Activated CD8-positive, alpha-beta memory T cell treated with anti-CD3 and anti-CD28 coated beads for 1 hour (primary cell): Measurements from ENCODE around the gene TFF3.

Experiments used
- DNase-seq, 2 donors: peaks; one replicate each; pipeline ENCODE4 v3.0.0-alpha.2; 2020; ENCODE audit warnings: low read depth in 1 of 2; ENCODE audit errors: extremely low read depth in 1 of 2

The TFF3 gene, protein sequence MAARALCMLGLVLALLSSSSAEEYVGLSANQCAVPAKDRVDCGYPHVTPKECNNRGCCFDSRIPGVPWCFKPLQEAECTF

DNA sequence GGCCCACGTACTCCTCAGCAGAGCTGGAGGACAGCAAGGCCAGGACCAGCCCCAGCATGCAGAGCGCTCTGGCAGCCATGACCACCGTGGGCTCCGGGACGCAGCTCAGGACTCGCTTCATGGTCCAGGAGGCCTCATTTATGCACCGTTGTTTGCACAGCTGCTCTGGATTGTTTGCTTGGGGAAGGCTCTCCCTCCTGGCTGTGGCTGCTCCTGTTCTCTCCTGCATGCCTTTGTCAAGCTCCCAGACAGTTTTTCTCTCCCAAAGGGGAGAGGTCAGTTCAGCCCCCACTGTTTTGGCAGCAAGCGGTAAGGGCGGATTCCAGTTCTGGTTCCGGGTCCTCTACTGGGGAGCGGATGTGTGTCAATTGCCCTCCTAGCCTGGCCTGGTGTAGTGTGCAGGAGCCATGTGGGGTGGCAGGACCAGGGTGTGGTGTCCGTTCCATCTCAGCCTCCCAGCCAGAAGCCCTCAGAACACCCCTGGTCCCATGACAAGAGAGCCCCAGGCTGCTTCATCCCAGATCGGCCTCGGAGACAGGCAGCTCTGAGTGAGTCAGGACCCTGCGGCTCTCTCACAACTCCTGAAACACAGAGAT is at the start of gene TFF3:
TSS of gene TFF3 (minus strand) at position 114 of the 596 bp plus-strand sequence. CDS start at position 79, 35 bp downstream.
- DNase-seq: no peak

DNA sequence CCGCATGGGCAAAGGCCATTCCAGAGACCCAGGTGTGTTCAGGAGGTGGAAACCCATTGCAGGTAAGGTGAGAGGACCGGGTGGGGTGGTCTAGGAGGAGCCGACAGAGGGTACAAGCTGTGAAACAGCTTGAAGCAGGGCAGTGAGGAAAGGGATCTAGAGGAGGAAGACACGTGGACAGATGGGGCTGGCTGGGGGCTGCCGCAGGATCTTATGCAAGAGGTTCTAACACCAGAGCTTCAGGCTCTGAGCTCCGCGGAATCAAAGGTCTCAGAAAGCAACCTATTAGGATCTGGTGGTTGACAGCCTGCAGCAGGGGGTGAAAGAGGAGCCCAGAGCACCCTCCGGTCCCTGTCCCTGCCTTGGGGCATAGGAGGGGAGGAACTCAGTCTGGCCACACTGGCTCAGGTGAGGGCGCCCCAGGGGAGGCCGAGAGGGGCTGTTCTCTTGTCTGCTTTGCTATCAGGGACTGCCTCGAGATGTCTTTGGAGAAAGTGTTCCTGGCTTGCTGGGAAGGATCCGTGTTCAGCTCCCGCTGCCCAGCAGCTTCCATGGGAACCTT is 49.2 kb upstream of the TFF3 start:
- DNase-seq: no peak

DNA sequence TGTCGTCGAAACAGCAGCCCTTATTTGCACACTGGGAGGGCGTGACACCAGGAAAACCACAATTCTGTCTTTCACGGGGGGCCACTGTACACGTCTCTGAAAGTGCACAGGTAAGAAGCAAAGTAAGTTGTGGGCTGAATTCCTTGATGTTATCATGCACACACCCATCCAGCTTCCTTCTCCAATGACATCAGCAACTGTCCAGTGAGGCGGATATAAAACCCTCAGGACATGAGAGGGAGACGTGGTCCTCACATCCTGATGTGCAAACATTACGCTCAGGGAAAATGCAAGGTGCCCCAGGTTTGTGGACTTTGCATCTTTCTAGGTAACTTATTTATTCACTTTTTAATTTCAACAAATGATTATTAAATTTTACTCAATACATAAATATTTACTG is 48.1 kb upstream of the TFF3 start:
- DNase-seq: no peak

DNA sequence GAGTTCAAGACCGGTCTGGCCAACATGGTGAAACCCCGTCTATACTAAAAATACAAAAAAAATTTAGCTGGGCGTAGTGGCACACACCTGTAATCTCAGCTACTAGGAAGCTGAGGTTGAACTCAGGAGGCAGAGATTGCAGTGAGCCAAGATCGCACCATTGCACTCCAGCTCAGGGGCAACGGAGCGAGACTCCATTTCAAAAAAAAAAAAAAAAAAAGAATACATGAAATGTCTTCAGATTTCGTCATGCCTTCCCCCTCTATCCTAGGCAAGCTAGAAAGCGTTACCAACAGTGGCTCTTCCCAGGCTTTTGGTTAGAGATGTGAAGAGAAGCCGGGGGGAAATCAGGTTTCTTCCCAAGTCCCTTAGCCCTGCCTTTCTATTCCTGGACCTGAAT is 47.5 kb upstream of the TFF3 start:
- no peak for DNase-seq

DNA sequence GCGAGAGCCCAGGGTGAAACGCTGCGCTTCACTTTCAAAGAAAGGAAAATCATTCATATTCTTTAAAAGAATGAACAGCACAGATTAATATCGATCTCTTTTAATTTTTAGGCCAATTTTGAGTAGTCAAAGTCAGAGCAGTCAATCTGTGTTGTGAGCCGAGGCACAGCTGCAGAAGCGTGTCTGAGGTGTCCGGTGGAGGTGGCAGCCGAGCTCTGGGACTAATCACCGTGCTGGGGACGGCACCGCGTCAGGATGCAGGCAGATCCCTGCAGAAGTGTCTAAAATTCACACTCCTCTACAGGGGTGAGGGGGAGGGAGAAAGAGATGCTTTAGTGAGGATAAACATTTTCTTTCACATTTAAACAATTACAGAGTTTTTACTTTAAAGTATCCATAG is 47.0 kb upstream of the TFF3 start:
- no peak for DNase-seq

DNA sequence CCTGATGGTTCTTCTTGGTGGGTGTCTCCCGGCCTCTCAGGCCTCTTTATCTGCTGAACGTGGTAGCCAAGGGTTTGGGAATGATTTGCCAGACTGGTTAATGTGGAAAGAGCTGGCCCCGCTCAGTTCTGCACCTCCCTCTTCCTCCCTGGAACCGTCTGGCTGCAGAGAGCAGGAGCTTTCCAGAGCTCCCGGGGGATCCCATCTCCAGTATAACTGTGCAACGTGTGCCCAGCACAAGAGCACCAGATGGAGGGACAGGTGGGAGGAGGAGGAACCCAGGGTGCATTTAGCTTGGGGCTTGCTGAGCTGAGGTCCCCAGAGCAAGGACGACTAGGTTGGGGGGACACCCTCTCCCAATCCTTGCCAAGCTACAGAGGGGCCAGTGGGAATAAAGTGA is 46.1 kb upstream of the TFF3 start:
- no peak for DNase-seq

DNA sequence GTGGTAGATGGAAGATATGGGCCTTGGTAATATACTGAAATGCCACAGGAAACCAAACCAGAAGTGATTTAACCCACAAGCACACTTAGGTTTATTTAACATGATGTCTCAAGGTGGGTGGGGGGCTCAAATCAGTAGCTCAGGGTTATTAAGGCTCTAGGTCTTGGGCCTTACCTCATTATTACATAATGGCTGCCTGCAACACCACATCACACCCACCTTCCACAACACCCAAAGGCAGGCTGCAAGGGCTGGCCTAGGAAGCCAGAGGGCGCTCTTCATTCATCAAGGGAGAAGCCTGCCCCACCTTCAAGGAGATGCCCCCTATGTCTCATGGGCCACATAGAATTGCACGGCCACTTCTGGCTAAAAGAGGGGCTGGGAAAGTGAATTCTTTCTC is 45.1 kb upstream of the TFF3 start:
- no peak for DNase-seq

DNA sequence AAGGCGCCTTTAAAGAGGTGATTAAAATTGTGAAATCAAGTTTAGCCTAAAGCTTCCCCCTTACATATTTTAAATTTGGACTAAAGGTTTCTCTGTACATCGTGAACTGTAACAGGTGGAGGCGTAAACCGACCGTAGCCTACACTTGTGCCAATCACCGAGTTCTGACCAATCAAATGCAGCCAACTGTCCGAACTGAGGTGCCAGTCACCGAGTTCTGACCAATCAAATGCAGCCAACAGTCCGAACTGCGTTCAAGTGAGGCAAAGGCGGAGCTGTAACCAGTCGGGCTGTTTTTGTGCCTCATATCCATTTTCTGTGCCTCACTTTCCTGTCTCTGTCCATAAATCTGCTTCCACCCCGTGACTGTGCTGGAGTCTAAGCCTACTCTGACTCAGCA is 43.7 kb upstream of the TFF3 start:
- DNase-seq: no peak

DNA sequence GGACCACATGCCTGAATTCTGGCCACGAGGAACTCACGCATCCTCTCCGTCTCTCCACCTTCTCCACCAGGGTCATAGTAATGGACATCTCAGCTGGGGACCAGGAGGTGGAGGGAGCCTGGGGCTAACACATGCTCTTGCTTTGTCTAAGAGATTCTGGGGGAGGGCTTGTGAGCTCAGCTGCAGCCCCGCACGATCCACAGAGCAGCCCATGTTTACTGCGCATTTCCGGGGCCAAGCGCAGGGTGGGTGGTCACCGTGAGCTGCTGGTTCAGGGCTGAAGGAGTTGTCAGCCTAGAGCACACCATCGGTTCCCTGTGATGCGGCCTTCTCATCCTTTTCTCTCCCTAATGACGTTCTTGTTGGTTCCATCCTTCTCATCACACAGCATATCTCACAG is 43.1 kb upstream of the TFF3 start:
- no peak for DNase-seq

DNA sequence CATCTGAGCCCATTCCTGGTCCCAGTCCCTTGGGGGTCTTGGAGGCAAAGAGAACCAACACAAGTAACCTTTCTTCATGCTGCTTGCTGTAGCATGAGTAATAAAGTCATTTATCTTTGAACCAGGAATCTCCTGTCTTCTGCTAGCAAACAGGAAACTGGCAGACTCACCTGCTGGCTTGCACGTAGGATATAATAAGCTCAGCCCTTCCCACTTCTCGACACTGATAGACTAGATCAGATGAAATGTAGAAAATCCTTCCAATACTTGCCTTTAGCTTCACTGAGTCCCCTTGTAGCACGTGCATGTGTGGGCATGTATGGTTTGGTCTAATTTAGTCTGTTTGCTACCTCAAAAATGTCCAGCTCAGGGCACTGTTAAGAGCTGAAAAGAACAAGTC is 42.1 kb upstream of the TFF3 start:
- no peak for DNase-seq

DNA sequence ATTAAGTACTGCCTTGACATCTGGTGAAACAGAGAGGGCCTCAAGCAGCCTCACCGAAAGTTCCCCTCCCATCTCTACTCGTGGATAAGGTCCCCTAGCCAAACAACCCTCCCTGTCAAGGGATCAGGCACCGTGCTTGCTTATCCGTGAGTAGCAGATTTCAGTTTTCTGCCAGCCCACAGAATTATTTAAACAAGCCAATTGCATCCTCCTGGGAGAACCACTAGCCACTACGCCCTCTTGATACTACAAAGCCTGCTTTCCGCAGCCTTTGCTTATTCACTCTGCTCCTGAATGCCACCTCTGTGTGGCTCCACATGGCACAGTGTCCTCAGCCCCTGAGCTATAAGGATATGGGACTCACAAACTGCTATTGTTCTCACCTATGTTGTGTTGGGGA is 41.4 kb upstream of the TFF3 start:
- DNase-seq: no peak

DNA sequence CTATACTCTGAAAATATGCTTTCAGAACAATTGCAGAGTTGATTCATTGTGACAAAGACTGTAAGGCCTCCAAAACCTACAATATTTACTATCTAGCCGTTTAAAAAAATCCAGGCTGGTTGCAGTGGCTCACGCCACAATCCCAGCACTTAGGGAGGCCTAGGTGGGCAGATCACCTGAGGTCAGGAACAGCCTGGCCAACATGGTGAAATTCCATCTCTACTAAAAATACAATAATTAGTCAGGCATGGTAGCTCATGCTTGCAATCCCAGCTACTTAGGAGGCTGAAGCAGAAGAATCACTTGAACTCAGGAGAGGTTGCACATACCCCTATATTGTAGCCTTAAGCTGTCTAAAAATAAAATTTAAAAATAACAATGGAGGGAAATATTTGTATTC is 40.8 kb upstream of the TFF3 start:
- no peak for DNase-seq

DNA sequence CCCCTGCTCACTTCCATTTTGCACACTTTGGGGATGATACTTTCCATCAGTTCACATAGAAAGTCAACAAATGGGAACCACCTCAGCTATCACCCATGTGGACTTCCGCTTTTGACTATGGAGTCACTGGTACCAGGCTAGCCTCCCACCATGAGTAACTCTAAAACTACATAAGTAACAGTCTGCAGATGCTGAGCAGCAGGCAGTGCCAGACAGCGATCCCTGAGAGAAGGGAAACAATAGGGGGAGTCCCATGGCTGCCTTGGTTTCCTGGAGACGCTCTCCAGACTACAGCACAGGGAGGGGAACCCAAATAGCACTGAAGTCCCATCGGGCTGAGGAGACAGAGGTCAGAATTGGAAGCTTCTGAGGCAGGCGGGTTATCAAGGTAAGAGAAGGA is 38.4 kb upstream of the TFF3 start:
- DNase-seq: no peak

DNA sequence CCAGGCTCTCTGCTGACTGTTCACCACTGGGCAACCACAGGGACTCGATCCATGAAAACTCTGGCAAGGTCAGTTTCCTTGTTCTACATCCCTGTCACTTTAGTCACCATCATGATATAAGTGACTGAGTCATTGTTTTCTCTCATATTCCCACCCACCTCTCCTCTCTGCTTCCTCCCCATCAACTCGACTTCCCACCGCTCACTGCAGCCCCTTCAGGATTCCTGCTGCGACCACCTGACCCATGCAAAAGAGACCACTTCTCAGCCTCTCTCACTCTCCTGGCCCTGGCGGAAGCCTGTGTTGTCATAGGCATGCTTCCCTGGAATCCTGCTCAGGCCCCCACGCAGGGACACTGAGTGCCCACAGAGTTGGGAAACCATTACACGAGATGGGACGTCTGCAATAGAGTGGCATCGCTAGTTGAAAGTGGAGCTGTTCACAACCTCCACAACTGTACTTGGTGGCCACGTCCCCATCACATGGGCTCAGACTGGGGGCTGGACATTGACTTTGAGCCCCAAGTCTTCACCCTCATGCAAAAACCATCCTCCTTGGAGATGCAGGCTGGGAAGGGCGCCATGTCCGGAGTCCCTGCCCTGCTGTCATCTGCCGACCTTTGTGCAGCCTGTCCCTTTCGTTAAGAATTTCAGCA is 37.4 kb upstream of the TFF3 start:
- DNase-seq: no peak

DNA sequence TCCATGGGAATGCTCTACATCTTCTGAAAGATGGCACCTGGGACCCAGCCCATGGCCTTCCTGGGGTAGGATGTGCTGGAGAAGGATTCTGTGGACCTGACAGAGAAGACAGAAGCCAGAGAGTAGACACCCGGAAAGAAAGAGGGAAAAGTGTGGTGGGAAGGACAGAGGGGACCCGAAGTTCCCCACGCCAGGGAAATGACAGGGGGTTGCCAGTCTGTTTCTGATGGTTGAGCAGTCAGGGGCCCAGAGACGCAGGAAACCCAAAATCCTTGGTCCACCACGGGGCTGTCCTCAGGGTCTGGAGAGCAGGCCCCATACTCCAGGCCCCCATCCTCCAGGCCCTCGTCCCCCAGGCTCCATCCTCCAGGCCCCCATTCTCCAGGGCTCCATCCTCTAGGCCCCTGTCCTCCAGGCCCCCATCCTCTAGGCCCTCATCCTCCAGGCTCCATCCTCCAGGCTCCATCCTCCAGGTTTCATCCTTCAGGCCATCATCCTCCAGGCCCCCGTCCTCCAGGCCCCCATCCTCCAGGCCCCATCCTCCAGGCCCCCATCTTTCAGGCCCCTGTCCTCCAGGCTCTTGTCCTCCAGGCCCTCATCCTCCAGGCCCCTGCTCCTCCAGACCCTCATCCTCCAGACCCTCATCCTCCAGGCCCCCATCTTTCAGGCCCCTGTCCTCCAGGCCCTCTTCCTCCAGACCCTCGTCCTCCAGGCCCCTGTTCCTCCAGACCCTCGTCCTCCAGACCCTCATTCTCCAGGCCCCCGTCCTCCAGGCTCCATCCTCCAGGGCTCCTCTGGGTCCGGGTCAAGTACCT is 36.6 kb upstream of the TFF3 start:
- DNase-seq: no peak

DNA sequence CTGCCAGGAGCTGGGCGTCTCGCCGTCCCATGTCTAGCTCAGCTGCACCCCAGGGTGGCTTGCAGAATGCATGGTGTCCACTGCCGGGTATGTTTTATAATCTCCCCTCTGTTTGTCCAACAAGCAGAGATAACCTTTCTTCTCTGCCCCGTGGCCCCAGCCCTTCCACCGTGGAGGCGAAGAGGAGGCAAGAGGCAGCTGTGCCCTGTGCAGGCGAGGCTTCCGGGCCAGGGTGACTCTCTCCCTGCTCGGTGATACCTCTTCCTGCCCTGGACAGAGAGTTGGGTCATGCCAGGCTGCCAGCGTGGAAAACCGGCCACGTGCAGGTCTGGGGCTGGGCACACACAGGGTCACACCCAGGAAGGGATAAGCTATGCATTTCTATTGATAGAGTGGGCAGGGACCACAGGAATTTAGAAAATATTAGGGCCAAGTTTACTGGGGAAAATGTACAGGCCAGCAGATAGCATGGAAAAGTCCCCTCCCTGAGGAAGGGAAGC is 35.8 kb upstream of the TFF3 start, which contains the start of gene TFF2:
TSS of gene TFF2 (minus strand) at position 68 of the 500 bp plus-strand sequence. CDS start at position 31, 37 bp downstream.
- no peak for DNase-seq

DNA sequence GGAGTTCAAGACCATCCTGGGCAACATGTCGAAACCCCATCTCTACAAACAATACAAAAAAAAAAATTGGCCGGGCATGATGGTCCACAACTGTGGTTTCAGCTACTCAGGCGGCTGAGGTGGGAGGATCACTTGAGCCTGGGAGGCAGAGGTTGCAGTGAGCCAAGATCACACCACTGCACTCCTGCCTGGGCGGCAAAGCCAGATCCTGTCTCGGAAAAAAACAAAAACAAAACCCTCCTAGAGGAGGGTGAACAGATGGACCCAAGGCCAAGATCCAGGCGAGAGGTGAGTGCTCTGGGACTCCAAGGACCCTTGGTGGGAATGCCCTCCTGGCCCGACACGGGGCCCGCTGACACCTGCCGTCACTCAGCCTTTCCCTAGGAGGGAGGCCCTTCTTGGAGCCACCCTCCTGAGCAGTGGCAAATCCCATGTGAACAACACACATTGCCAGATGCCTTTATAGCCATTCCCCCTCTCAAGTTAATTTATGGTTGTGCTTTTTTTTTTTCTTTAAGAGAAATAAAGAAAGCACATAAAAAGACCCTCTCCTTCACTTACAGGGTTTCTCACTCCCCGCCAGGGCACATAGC is 35.2 kb upstream of the TFF3 start:
- DNase-seq: no peak

DNA sequence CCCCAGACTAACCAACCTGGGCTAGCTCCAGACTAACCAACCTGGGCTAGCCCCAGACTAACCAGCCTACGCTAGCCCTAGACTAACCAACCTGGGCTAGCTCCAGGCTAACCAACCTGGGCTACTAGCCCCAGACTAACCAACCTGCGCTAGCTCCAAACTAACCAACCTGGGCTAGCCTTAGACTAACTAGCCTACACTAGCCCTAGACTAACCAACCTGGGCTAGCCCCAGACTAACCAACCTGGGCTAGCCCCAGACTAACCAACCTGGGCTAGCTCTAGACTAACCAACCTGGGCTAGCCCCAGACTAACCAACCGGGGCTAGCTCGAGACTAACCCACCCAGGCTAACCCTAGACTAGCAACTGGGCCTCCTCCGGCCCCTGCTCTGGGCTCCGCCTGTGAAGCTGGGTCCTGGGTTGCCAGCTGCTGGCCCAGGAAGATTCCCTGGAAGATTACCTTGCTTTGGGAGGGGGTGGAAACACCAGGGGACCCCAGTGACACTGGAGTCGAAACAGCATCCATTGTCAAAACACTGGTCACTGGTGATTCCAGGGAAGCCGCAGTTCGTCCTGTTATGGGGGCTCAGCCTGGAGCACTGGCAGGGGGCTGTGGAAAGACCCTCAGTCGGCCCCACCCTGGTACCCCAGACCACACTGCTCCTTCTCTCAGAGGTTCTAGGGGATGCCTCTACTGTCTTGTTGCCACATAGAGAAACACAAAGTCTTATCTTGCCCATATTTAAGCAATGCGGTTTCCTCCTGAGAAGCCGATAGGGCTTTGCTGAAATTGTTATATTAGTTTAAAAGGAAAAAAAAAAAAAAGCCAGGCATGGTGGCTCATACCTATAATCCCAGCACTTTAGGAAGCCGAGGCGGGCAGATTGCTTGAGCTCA is 34.5 kb upstream of the TFF3 start:
- DNase-seq: no peak

DNA sequence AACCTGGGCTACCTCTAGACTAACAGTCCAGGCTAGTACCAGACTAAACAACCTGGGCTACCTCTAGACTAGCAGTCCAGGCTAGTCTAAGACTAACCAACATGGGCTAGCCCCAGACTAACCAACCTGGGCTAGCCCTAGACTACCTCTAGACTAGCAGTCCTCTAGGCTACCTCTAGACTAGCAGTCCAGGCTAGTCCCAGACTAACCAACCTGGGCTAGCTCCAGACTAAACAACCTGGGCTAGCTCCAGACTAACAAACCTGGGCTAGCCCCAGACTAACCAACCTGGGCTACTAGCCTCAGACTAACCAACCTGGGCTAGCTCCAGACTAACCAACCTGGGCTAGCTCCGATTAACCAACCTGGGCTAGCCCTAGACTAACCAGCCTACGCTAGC is 33.6 kb upstream of the TFF3 start:
- no peak for DNase-seq
